COLO668 (cell line): Measurements from ENCODE around the gene ZNF222.
A peak's percentile ranks its signal among the peaks of the same experiment; 100 is the strongest.

Experiments used
- DNase-seq: peaks from one replicate; lab custom pipeline; 2025; ENCODE audit not compliant: unreplicated experiment; lab: John Stamatoyannopoulos, UW

Gene ZNF222

GRCh38 chr19:44051650-44052402 is 26.6 kb downstream of the ZNF222 start, which contains the start of gene ZNF223:
ZNF223 (plus strand) TSS chr19:44052036; CDS start chr19:44055177, 3,141 bp downstream.
- DNase-seq, result peak; percentile 94

GRCh38 chr19:44055870-44056269 is 30.7 kb downstream of the ZNF222 start:
- no peak for DNase-seq

GRCh38 chr19:44059229-44059628 is 34.0 kb downstream of the ZNF222 start:
- DNase-seq, result no peak

- DNase-seq, result no peak
These were observed 35.9 kb downstream of the ZNF222 start for GRCh38 chr19:44061038-44061437.

- DNase-seq, result no peak
These were observed 41.1 kb downstream of the ZNF222 start for GRCh38 chr19:44066305-44066704.

GRCh38 chr19:44069415-44069814 is 44.2 kb downstream of the ZNF222 start:
- DNase-seq, result no peak

GRCh38 chr19:44071824-44072542 is 46.8 kb downstream of the ZNF222 start, which contains the start of gene ZNF284:
ZNF284 (plus strand) TSS chr19:44072159; CDS start chr19:44076390, 4,231 bp downstream.
- peak; percentile 81 for DNase-seq

- peak; percentile 10 for DNase-seq
These were observed 47.6 kb downstream of the ZNF222 start for GRCh38 chr19:44072543-44073401.

GRCh38 chr19:44076325-44076724 is 51.1 kb downstream of the ZNF222 start:
- DNase-seq, result no peak
